ENCODE data around the gene ATP5MC3.

DNA sequence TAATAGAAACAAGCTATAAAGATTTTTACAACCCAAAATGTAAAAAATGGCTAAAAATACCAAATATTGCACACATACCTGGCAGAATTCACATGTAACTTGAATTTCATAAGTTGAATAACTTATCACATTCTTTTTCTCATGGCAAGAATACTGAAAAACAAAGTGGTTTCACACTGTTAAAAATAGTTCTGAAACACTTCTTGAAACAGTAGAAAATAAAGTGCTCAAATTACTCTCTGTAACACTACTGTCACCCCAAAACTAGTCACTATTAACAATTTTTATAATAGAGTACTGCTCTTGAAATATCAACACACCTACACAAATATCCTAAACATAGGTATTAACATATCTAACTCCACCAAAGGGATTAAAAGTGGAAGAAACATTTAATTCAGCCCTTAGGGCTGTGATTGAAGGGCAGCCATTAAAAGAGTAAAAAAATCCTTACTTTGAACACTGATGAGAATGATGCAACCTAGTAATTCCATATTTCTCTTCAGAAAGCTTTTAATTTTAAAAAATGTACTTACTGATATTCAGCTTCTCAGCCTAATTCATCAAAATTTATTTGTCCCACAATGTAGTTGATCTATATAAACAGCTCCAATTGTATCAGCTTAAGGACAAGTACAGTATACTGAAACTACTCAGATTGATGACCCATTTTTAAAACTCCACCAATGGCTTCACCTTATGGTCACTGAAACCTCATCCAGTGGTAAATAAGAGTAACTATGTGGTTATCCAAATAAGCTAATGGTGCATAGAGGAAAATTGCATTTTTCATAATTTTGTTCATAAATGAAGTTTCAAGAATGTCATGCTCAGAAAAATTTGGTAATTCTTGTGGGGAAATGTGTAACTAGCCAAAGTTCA is 44.9 kb downstream of the ATP5MC3 start:
- TF ChIP-seq CTCF (IDR thresholded peaks at IDR 0.05; ENCODE audit: low read length), result no peak
- TF ChIP-seq EZH2 (IDR thresholded peaks at IDR 0.05; ENCODE audit: borderline replicate concordance, low read length), result no peak
